SU-DHL-6 (cell line): ENCODE data around the gene BAIAP2L1.

ENCODE experiments used
- EZH2phosphoT487 ChIP-seq: fragments of 200-600 bp; sonication (generic), shearing (Covaris generic); conservative IDR thresholded peaks from 2 replicates; pipeline ENCODE4 v1.6.1; 2018; ENCODE audit warnings: mild to moderate bottlenecking, antibody characterized with exemption, low read length, moderate library complexity, mixed read lengths
- TF ChIP-seq, protein P1 (sequence below): fragments of 200-600 bp; sonication (generic); IDR thresholded peaks from one replicate; pipeline ENCODE4 v1.5.1; 2017; ENCODE audit warnings: antibody characterized with exemption, mild to moderate bottlenecking, low read length, moderate library complexity; ENCODE audit not compliant: insufficient read depth, poor library complexity, severe bottlenecking

DNA sequence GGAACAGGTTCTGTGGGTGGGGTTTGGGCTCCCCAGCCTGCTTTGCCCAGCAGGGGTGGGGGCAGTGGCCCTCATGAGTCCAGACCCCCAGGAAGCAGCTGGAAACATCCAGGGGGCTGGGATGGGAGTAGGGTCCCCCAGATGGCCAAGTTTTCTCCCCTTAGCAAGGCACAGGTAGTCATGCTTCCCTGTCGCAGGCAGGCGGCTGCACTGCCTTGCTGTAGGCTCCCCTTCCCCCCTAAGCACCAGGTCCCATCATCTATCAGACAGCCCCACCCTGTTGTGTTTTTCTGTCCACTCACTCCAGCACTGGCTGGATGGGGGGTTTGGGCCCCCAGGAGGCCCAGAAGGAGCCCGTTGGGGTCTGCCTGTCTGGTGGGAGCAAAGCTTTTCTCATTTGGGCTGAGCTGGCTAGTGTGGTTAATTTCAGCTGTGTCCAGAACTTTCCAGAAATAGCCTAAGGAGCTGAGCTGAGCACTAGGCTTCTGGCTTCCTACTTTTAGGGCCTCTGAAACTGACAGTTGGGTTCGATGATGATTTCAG is 111.5 kb downstream of the BAIAP2L1 start:
- TF ChIP-seq, protein P1, sequence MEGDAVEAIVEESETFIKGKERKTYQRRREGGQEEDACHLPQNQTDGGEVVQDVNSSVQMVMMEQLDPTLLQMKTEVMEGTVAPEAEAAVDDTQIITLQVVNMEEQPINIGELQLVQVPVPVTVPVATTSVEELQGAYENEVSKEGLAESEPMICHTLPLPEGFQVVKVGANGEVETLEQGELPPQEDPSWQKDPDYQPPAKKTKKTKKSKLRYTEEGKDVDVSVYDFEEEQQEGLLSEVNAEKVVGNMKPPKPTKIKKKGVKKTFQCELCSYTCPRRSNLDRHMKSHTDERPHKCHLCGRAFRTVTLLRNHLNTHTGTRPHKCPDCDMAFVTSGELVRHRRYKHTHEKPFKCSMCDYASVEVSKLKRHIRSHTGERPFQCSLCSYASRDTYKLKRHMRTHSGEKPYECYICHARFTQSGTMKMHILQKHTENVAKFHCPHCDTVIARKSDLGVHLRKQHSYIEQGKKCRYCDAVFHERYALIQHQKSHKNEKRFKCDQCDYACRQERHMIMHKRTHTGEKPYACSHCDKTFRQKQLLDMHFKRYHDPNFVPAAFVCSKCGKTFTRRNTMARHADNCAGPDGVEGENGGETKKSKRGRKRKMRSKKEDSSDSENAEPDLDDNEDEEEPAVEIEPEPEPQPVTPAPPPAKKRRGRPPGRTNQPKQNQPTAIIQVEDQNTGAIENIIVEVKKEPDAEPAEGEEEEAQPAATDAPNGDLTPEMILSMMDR = no peak
- no peak for TF ChIP-seq EZH2phosphoT487
